Fibroblast of the aortic adventitia (primary cell): Measurements from ENCODE around the gene PSMB11. TPM values are rescaled to one million over a fixed set of nuclear protein-coding genes. Genes with fewer than 3 reads are reported as not detected.

Experiments used
- DNase-seq: peaks from one replicate; pipeline ENCODE4 v3.0.0-alpha.2; 2010; ENCODE audit warnings: low read depth
- H3K4me3 ChIP-seq: 2 replicates; pipeline ENCODE4 v1.5.1; 2011; ENCODE audit warnings: low read depth, mild to moderate bottlenecking, control low read depth, low read length, moderate library complexity
- total RNA-seq: library from RNA; depleted of rRNA; stranded (reverse); fragments of >200 nt; gene quantifications from 2 replicates; pipeline ENCODE4 v1.2.3, GENCODE V29; 2012; ENCODE audit warnings: low replicate concordance
- TF ChIP-seq, protein P1 (sequence below): IDR thresholded peaks from 2 replicates; pipeline ENCODE4 v1.5.1; 2011; ENCODE audit warnings: mild to moderate bottlenecking, low read length, control low read depth, inconsistent platforms; ENCODE audit not compliant: insufficient read depth

PSMB11 gene
- total RNA-seq, 1 donor: not detected

DNA sequence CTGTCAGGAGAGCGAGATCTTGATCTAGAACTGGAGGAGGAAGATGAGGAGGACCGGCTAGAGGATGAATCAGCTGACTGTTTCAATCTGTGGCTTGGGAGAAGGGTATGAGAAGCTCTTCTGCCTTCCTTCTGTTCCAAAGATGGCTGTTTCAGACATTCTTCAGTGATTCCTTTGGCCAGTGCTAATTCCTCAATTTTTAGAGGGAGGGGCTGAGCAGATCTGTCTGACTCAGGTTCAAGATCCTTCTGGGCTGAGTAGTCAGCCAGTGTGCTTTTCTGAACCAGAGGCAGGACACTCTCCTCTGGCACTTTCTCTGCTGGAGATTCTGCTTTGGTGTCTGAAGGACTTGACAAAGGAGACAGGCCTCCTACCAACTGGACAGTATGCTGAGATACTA, 37.7 kb downstream of the PSMB11 start:
- TF ChIP-seq, protein P1, sequence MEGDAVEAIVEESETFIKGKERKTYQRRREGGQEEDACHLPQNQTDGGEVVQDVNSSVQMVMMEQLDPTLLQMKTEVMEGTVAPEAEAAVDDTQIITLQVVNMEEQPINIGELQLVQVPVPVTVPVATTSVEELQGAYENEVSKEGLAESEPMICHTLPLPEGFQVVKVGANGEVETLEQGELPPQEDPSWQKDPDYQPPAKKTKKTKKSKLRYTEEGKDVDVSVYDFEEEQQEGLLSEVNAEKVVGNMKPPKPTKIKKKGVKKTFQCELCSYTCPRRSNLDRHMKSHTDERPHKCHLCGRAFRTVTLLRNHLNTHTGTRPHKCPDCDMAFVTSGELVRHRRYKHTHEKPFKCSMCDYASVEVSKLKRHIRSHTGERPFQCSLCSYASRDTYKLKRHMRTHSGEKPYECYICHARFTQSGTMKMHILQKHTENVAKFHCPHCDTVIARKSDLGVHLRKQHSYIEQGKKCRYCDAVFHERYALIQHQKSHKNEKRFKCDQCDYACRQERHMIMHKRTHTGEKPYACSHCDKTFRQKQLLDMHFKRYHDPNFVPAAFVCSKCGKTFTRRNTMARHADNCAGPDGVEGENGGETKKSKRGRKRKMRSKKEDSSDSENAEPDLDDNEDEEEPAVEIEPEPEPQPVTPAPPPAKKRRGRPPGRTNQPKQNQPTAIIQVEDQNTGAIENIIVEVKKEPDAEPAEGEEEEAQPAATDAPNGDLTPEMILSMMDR: no peak
- no peak for DNase-seq
- no peak overlapping the region for H3K4me3 ChIP-seq

DNA sequence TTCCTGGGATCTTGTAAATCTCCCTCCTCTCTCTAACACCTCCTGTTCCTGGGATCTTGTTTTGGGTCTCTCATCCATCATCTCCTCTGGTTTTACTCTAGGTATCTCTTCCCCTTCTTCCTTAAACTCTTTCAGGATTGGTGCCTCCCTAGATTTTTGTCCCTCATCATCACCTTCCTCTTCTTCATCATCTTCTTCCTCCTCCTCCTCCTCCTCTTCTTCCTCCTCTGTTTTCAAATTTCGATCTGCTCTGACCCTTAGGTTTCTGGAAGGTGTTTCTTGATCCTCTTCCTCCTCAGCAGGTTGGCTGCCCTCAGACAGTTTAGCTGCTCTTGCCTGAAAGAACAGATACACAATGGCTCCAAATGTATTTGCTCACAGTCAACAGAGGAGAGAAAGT, 38.5 kb downstream of the PSMB11 start:
- DNase-seq: no peak
- H3K4me3 ChIP-seq: no peak overlapping the region
- TF ChIP-seq, protein P1: no peak

DNA sequence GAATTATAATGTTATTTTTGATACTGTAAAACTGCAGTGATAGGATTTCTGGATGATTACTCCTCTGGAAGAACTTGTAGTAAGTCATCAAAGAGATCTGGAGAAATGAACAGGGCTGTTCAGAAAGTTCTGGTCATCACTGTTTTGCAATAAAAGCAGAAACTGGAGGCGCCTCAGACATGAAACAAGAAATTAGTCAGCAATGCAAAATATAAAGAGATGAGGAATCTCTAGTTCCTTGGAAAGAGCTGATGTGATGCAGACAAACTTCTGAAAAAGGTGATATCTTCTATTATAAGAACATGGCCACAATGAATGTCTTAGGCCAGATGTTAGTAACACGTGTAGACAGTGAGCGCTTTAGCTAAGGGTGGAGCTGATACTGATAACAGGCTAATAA, 43.4 kb downstream of the PSMB11 start:
- no peak for DNase-seq
- H3K4me3 ChIP-seq: no peak overlapping the region
- TF ChIP-seq, protein P1: no peak

DNA sequence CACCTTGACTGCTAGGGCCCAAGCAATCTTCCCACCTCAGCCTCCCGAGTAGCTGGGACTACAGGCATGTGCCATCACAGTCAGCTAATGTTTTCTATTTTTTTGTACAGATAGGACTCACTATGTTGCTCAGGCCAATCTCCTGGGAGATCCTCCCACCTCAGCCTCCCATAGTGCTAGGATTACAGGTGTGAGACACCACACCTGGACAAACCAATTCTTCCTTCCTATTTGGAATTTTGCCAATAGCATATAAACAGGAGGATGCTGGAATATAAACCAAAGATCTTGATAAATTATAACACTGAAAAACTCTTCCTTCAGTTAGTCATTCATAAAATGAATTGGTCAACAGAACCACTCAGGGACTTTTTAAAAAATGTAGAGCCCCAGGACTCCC, 44.6 kb downstream of the PSMB11 start:
- DNase-seq: no peak
- TF ChIP-seq, protein P1: no peak
- no peak overlapping the region for H3K4me3 ChIP-seq

DNA sequence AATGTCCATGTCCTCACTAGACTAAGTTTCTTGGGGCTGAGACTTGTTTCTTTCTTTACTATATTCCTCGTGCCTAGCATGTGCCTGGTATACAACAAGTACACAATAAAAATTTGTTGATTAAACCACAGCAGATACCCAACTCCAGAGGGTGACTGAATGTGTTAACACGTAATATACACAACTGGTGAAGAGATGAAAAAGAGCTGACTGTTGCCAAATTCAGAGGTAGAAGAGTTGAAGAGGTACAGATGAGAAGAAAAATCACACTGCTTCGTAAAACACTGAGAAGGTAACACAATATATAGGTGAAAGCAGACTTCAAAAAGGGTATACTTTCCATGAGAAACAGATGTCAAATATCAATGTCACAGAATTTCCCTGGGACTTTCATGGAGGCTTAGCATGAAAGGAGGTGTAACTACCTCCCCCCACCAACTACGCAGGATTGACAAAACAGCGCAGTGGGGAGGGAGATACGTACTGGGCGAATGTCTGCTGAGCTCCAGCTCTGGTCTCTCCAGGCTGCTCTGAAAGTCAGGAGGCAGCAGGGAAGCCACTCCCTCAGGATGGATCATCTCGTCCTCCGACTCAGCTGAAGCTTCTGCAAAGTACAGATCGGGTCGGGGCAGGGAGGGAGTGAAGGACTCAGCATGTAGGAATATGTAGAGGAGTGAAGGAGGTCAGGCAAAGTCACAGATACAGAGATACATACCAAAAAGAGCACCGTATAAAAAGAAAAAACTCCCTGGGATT, 47.7 kb downstream of the PSMB11 start:
- TF ChIP-seq, protein P1: no peak
- no peak overlapping the region for H3K4me3 ChIP-seq
- no peak for DNase-seq

DNA sequence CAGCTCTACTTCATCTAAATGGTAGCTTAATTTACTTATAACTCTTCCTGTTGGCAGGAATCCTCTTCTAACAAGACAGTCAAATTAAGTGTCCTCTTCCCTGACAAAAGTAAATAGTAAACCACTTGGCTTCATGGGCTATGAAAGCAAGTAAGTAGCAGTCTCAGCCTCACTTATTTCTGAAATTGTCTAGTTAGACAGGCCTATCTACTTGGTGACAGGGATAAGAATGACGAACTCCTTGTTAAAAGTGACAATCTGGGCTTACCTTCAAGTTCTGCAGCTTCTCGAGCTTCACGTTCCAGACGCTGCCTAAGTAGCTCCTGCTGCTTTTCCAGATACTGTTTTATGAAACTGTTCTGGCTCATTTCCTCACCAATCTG, 48.2 kb downstream of the PSMB11 start:
- H3K4me3 ChIP-seq: no peak overlapping the region

More for the DNA sequence above, 48.2 kb downstream of the PSMB11 start:
- DNase-seq: no peak
- TF ChIP-seq, protein P1: no peak
